ENCODE measurements around the gene CNN2.

CNN2 gene

GRCh38 chr19:1025960-1026782 is at the start of gene CNN2:
Gene CNN2 (plus strand): TSS chr19:1026608. CDS start chr19:1026662, 54 bp downstream.
- DNase-seq = peak; percentile 63

- DNase-seq = no peak
These were observed 49.3 kb upstream of the CNN2 start for GRCh38 chr19:977058-977464.

GRCh38 chr19:979318-979741 is 47.1 kb upstream of the CNN2 start:
- no peak for DNase-seq

GRCh38 chr19:980133-980998 is 46.0 kb upstream of the CNN2 start:
- no peak for DNase-seq

- peak; percentile 76 for DNase-seq
These were observed 43.7 kb upstream of the CNN2 start for GRCh38 chr19:982567-983170.

- peak; percentile 91 for DNase-seq
These were observed 42.0 kb upstream of the CNN2 start, which contains the start of gene WDR18 for GRCh38 chr19:984165-984967. Gene WDR18 (plus strand): TSS chr19:984345. CDS start chr19:984354, 9 bp downstream.

GRCh38 chr19:986083-986482 is 40.3 kb upstream of the CNN2 start:
- DNase-seq = no peak

GRCh38 chr19:988081-988480 is 38.3 kb upstream of the CNN2 start:
- DNase-seq = no peak

GRCh38 chr19:988510-988909 is 37.9 kb upstream of the CNN2 start:
- DNase-seq = no peak

GRCh38 chr19:989381-990081 is 36.9 kb upstream of the CNN2 start:
- DNase-seq = no peak

GRCh38 chr19:990119-990571 is 36.3 kb upstream of the CNN2 start:
- no peak for DNase-seq

- DNase-seq = no peak
These were observed 35.7 kb upstream of the CNN2 start for GRCh38 chr19:990746-991145.

GRCh38 chr19:991174-991931 is 35.1 kb upstream of the CNN2 start:
- peak; percentile 54 for DNase-seq

GRCh38 chr19:991932-992669 is 34.3 kb upstream of the CNN2 start:
- DNase-seq = no peak

- no peak for DNase-seq
These were observed 33.7 kb upstream of the CNN2 start for GRCh38 chr19:992670-993055.

- no peak for DNase-seq
These were observed 33.0 kb upstream of the CNN2 start for GRCh38 chr19:993361-993830.

- DNase-seq = no peak
These were observed 32.5 kb upstream of the CNN2 start for GRCh38 chr19:993831-994393.

GRCh38 chr19:994516-994915 is 31.9 kb upstream of the CNN2 start:
- DNase-seq = no peak

GRCh38 chr19:995051-995827 is 31.2 kb upstream of the CNN2 start:
- DNase-seq = no peak
